Esophagus squamous epithelium (tissue), 5 donors: Measurements from ENCODE around the gene MYH10. TPM values are rescaled to one million over a fixed set of nuclear protein-coding genes. Genes with fewer than 3 reads are reported as not detected.
"Not testable (repeated sequence)": the region's sequence is repeated elsewhere in the genome, so short reads cannot be mapped to it uniquely, and the experiment has no call there.

ENCODE experiments used
- DNase-seq: peaks from one replicate; lab custom pipeline; 2025; lab: John Stamatoyannopoulos, UW
- H3K27ac ChIP-seq, 4 donors: fragments of 200-600 bp; sonication (generic); one replicate each; pipeline ENCODE4 v1.5.1; 2016 to 2019; ENCODE audit warnings: mild to moderate bottlenecking in 1 of 4
- H3K27me3 ChIP-seq, 4 donors: fragments of 200-600 bp; sonication (generic); 1 replicate in 3 of 4; 2 replicates in 1 of 4; pipeline versions ENCODE4 v1.5.1 to v1.6.0; 2017 to 2021; ENCODE audit warnings: antibody characterized with exemption in 1 of 4
- H3K36me3 ChIP-seq, 3 donors: fragments of 200-600 bp; sonication (generic); one replicate each; pipeline ENCODE4 v1.5.1; 2016 to 2019
- H3K4me1 ChIP-seq, 3 donors: fragments of 200-600 bp; sonication (generic); one replicate each; pipeline ENCODE4 v1.5.1; 2017 to 2019
- H3K4me3 ChIP-seq, 4 donors: fragments of 200-600 bp; sonication (generic); 1 replicate in 3 of 4; 2 replicates in 1 of 4; pipeline ENCODE4 v1.5.1; 2016 to 2019; ENCODE audit warnings: mild to moderate bottlenecking in 2 of 4, moderate library complexity in 1 of 4
- H3K9me3 ChIP-seq, 3 donors: fragments of 200-600 bp; sonication (generic); one replicate each; pipeline ENCODE4 v1.5.1; 2016 to 2019
- POLR2A ChIP-seq, 4 donors: fragments of 450-650 bp; IDR thresholded peaks; one replicate each; pipeline ENCODE4 v1.6.1; 2017; ENCODE audit warnings: antibody characterized with exemption in 4 of 4, mild to moderate bottlenecking in 4 of 4, moderate library complexity in 3 of 4
- WGBS, 2 donors: methylation state at CpG; one replicate each; pipeline ENCODE4 v1.1.5; 2018; 5-methylcytosine and 5-hydroxymethylcytosine counted together
- intact Hi-C: fragments of 100-400 bp; cut with DNase I; formaldehyde crosslinking; loops from one replicate; pipeline ENCODE4 v1.15.0; 2022
- total RNA-seq, 4 donors: library from RNA; depleted of rRNA; stranded (reverse); fragments of >200 nt; gene quantifications; one replicate each; pipeline ENCODE4 v1.1.0, GENCODE V29; 2016
- TF ChIP-seq, protein P1 (sequence below), 6 experiments: fragments of 450-650 bp in 4 of 6; fragments of 200-600 bp in 2 of 6; sonication (generic) in 2 of 6; IDR thresholded peaks; one replicate each; pipeline ENCODE4 v1.5.1; 2016 to 2019; ENCODE audit warnings: antibody characterized with exemption in 6 of 6, mild to moderate bottlenecking in 4 of 6, moderate library complexity in 4 of 6
- donor health status: DM: yes; HTN: yes; CAD: no.

The MYH10 gene
- total RNA-seq, 4 donors from 2014 or later, result 5.8 to 25.6 (median 14.7) TPM

DNA sequence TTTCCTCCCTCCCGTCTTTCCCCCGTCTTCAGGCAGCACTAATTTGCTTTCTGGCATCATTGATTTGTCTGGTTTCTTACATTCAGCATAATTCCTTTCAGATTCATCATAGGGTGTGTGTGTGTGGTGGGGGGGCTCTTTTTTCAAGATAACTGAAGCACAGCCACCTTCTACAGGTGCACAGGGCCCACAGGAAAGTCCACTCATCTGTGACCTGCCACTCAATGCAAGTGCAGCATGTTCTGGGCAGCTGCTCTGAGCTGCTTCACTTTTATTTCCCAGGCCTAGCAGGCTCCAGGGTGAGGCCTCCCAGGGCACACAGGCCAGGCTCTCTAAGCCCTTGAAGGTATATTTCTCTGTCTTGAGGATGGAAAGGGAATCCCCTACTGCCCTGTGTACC is 35.2 kb upstream of the MYH10 start:
- H3K36me3 ChIP-seq, result no peaks in the 10 kb centered on the region
- whole genome bisulfite sequencing, 2 donors, result 76 to 84% methylated on average over 2 of the region's 2 CpGs
- no peaks in the 10 kb centered on the region for H3K4me1 ChIP-seq
- DNase-seq, result no peak
- no peaks in the 10 kb centered on the region for H3K9me3 ChIP-seq
- intact Hi-C loops, result no loop called here
- no peak for TF ChIP-seq POLR2A (IDR thresholded peaks at IDR 0.05)
- TF ChIP-seq, protein P1, sequence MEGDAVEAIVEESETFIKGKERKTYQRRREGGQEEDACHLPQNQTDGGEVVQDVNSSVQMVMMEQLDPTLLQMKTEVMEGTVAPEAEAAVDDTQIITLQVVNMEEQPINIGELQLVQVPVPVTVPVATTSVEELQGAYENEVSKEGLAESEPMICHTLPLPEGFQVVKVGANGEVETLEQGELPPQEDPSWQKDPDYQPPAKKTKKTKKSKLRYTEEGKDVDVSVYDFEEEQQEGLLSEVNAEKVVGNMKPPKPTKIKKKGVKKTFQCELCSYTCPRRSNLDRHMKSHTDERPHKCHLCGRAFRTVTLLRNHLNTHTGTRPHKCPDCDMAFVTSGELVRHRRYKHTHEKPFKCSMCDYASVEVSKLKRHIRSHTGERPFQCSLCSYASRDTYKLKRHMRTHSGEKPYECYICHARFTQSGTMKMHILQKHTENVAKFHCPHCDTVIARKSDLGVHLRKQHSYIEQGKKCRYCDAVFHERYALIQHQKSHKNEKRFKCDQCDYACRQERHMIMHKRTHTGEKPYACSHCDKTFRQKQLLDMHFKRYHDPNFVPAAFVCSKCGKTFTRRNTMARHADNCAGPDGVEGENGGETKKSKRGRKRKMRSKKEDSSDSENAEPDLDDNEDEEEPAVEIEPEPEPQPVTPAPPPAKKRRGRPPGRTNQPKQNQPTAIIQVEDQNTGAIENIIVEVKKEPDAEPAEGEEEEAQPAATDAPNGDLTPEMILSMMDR (IDR thresholded peaks at IDR 0.05), result no peak
- peaks cover 0 to 13% (median 0%) of the 10 kb centered on the region in 4 donors for H3K27me3 ChIP-seq
- no peak overlapping the region for H3K4me3 ChIP-seq
- H3K27ac ChIP-seq, result no peak overlapping the region

DNA sequence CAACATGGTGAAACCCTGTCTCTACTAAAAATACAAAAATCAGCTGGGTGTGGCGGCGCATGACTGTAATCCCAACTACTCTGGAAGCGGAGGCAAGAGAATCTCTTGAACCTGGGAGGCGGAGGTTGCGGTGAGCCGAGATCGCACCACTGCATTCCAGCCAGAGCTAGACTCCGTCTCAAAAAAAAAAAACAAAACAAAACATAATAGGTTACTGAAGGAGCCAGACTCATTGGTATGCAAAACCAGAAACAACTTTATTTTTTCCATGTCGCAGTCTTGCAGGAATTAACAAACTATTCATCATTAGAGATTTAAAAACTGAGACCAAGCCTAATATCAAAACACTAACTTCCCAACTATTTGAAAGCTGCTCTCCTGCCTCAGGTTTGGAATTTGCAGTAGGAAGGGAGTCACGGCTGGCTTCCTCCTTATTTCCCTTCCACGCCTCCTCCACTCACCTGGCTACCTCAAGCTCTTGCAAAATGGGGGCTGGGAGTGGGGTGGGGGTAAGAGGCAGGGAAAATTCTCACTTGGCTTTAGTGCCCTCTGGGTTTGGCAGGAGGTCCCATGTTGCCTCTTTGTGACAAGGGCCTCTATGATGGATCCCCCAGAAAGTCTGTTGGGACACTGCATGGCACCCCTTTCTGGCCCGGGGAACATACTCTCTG is 34.1 kb upstream of the MYH10 start:
- no peak overlapping the region for H3K27ac ChIP-seq
- no peaks in the 10 kb centered on the region for H3K4me1 ChIP-seq
- peaks cover 0 to 13% (median 0%) of the 10 kb centered on the region in 4 donors for H3K27me3 ChIP-seq
- intact Hi-C loops, result no loop called here
- no peaks in the 10 kb centered on the region for H3K9me3 ChIP-seq
- H3K36me3 ChIP-seq, result no peaks in the 10 kb centered on the region
- no peak overlapping the region for H3K4me3 ChIP-seq
- whole genome bisulfite sequencing, 2 donors, result 77 to 84% methylated on average over 12 of the region's 12 CpGs
- TF ChIP-seq POLR2A (IDR thresholded peaks at IDR 0.05), result no peak
- TF ChIP-seq, protein P1 (IDR thresholded peaks at IDR 0.05), result no peak
- DNase-seq, result no peak

DNA sequence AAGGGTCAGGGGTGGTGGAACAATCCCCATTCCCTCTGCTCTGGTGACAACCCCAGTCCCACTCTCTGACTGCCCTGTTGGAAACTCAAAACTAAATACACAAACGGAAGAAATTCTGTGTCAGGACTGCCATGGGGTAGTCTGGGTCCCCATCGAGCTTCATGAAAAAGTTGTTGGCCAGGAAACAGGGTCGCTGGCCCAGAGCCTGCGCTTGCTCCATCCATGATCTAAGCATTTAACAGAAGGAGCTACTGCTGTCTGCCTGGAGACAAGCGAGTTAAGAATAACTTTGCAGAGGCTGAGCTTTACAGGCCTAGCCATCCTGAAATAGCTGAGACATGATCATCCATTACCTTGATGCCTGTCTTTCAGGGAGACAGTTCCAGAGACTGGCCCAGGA is 32.4 kb upstream of the MYH10 start:
- intact Hi-C loops, result no loop called here
- Histone ChIP-seq H3K36me3 (no peaks in the 10 kb centered on the region), H3K4me3 (no peak overlapping the region), H3K4me1 (no peaks in the 10 kb centered on the region), H3K27ac (no peak overlapping the region), H3K9me3 (no peaks in the 10 kb centered on the region), H3K27me3 (peaks cover 0 to 13% (median 0%) of the 10 kb centered on the region in 4 donors)
- TF ChIP-seq, protein P1 (IDR thresholded peaks at IDR 0.05), result no peak
- WGBS, 2 donors, result 69 to 80% methylated on average over 3 to 5 of the region's 5 CpGs
- DNase-seq, result no peak

DNA sequence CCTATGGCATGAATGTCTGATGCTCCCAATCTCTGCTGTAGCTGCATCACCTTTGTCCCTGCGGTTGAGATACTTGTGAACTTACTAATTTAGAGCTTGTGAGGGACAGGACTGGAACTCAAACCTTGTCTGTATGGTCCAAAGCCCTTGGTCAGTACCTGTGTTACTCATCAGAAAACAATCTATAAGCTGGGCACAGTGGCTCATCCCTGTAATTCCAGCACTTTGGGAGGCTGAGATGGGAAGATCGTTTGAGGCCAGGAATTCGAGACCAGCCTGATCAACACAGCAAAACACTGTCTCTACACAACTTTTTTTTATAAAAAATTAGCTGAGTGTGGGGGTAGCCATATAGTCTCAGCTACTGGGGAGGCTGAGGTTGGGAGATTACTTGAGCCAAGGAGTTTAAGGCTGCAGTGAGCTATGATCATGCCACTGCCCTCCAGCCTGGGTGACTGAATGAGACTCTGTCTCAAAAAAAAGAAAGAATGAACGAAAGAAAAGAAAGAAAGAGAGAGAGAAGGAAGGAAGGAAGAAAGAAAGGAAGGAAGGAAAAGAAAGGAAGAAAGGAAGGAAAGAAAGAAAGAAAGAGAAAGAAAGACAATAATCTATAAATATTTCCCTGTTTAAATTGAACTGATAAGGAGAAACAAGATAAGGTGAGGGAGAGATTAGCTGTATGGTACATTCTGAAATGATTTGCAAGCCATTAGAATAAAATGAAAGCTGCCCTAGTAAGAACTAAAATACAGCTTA is 31.7 kb upstream of the MYH10 start:
- no peak overlapping the region for H3K4me3 ChIP-seq
- DNase-seq, result no peak
- intact Hi-C loops, result no loop called here
- no peak overlapping the region for H3K27ac ChIP-seq
- no peaks in the 10 kb centered on the region for H3K9me3 ChIP-seq
- peaks cover 0 to 12% (median 0%) of the 10 kb centered on the region in 4 donors for H3K27me3 ChIP-seq
- no peak for TF ChIP-seq POLR2A (IDR thresholded peaks at IDR 0.05)
- TF ChIP-seq, protein P1 (IDR thresholded peaks at IDR 0.05), result no peak
- H3K4me1 ChIP-seq, result no peaks in the 10 kb centered on the region
- WGBS, 2 donors, result 62 to 63% methylated on average over 3 to 4 of the region's 4 CpGs
- no peaks in the 10 kb centered on the region for H3K36me3 ChIP-seq

DNA sequence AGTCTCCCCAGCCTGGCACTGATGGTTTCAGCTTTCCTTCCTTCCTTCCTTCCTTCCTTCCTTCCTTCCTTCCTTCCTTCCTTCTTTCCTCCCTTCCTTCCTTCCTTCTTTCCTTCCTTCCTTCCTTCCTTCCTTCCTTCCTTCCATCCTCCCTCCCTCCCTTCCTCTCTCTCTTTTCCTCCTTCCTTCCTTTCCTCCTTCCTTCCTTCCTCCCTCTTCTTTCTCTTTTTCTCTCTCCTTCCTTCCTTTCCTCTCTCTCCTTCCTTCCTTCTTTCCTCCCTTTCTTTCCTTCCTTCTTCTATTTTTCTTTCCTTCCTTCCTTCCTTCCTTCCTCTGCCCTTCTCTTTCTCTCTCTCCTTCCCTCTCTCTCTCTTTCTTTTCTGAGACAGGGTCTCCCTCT is 30.2 kb upstream of the MYH10 start:
- H3K27me3 ChIP-seq, DNase-seq, H3K4me1 ChIP-seq, H3K4me3 ChIP-seq, H3K27ac ChIP-seq, H3K36me3 ChIP-seq, intact Hi-C loops, H3K9me3 ChIP-seq: not testable (repeated sequence)
